ENCODE data around the gene OR10G7. TPM values are rescaled to one million over a fixed set of nuclear protein-coding genes. Genes with fewer than 3 reads are reported as not detected.

Gene OR10G7
- total RNA-seq, 1 experiment from 2014 or later: not detected

GRCh38 chr11:124081483-124081882 is 40.4 kb upstream of the OR10G7 start:
- Mint-ChIP-seq H3K36me3 (ENCODE audit: insufficient read depth, unreplicated experiment) (no peaks in the 10 kb centered on the region), H3K9me3 (ENCODE audit: low read depth, unreplicated experiment) (peaks cover 2% of the 10 kb centered on the region), H3K27ac (ENCODE audit: unreplicated experiment) (no peak overlapping the region), H3K27me3 (ENCODE audit: unreplicated experiment) (peaks cover 47% of the 10 kb centered on the region), H3K4me1 (ENCODE audit: low read depth, unreplicated experiment) (no peaks in the 10 kb centered on the region), H3K4me3 (ENCODE audit: low read depth, unreplicated experiment) (no peak overlapping the region)
- BruUV-seq (replicated peaks): no TSS peak
- intact Hi-C loops (cut with micrococcal nuclease; ENCODE audit: unreplicated experiment): no loop called here
- TF ChIP-seq CTCF (IDR thresholded peaks at IDR 0.05; ENCODE audit: unreplicated experiment): no peak
- CTCF ChIA-PET: no interaction called here
- no peak for DNase-seq

GRCh38 chr11:124080327-124081001 is 39.3 kb upstream of the OR10G7 start:
- Mint-ChIP-seq H3K27me3 (ENCODE audit: unreplicated experiment) (peaks cover 41% of the 10 kb centered on the region), H3K4me3 (ENCODE audit: low read depth, unreplicated experiment) (no peak overlapping the region), H3K27ac (ENCODE audit: unreplicated experiment) (no peak overlapping the region), H3K36me3 (ENCODE audit: insufficient read depth, unreplicated experiment) (no peaks in the 10 kb centered on the region), H3K9me3 (ENCODE audit: low read depth, unreplicated experiment) (peaks cover 2% of the 10 kb centered on the region), H3K4me1 (ENCODE audit: low read depth, unreplicated experiment) (no peaks in the 10 kb centered on the region)
- intact Hi-C loops (cut with micrococcal nuclease; ENCODE audit: unreplicated experiment): no loop called here
- CTCF ChIA-PET: no interaction called here
- no peak for DNase-seq
- BruUV-seq (replicated peaks): no TSS peak
- no peak for TF ChIP-seq CTCF (IDR thresholded peaks at IDR 0.05; ENCODE audit: unreplicated experiment)

GRCh38 chr11:124079631-124080326 is 38.7 kb upstream of the OR10G7 start:
- BruUV-seq (replicated peaks): no TSS peak
- intact Hi-C loops (cut with micrococcal nuclease; ENCODE audit: unreplicated experiment): no loop called here

GRCh38 chr11:124078591-124078990 is 37.5 kb upstream of the OR10G7 start:
- intact Hi-C loops (cut with micrococcal nuclease; ENCODE audit: unreplicated experiment): no loop called here
- CTCF ChIA-PET: no interaction called here
- H3K9me3 Mint-ChIP-seq (ENCODE audit: low read depth, unreplicated experiment): peaks cover 2% of the 10 kb centered on the region
- no peak for DNase-seq
- H3K36me3 Mint-ChIP-seq (ENCODE audit: insufficient read depth, unreplicated experiment): no peaks in the 10 kb centered on the region
- H3K27me3 Mint-ChIP-seq (ENCODE audit: unreplicated experiment): peaks cover 34% of the 10 kb centered on the region
- TF ChIP-seq CTCF (IDR thresholded peaks at IDR 0.05; ENCODE audit: unreplicated experiment): no peak
- no peak overlapping the region for H3K27ac Mint-ChIP-seq (ENCODE audit: unreplicated experiment)
- no peak overlapping the region for H3K4me3 Mint-ChIP-seq (ENCODE audit: low read depth, unreplicated experiment)
- no peaks in the 10 kb centered on the region for H3K4me1 Mint-ChIP-seq (ENCODE audit: low read depth, unreplicated experiment)
- no TSS peak for BruUV-seq (replicated peaks)

More at GRCh38 chr11:124079631-124080326, 38.7 kb upstream of the OR10G7 start:
- Mint-ChIP-seq H3K36me3 (ENCODE audit: insufficient read depth, unreplicated experiment) (no peaks in the 10 kb centered on the region), H3K4me3 (ENCODE audit: low read depth, unreplicated experiment) (no peak overlapping the region), H3K27ac (ENCODE audit: unreplicated experiment) (no peak overlapping the region), H3K4me1 (ENCODE audit: low read depth, unreplicated experiment) (no peaks in the 10 kb centered on the region), H3K27me3 (ENCODE audit: unreplicated experiment) (peaks cover 34% of the 10 kb centered on the region), H3K9me3 (ENCODE audit: low read depth, unreplicated experiment) (peaks cover 2% of the 10 kb centered on the region)
- TF ChIP-seq CTCF (IDR thresholded peaks at IDR 0.05; ENCODE audit: unreplicated experiment): no peak
- CTCF ChIA-PET: no interaction called here
- no peak for DNase-seq
